Measurements from ENCODE around the gene NKX2-4.

NKX2-4 gene

GRCh38 chr20:21360705-21361104, 36.6 kb downstream of the NKX2-4 start:
- no peak for DNase-seq (ENCODE audit: low spot score)

- no peak for DNase-seq (ENCODE audit: low spot score)
Observed at GRCh38 chr20:21358737-21359136, 38.6 kb downstream of the NKX2-4 start.

GRCh38 chr20:21357844-21358243, 39.5 kb downstream of the NKX2-4 start:
- no peak for DNase-seq (ENCODE audit: low spot score)

- no peak for DNase-seq (ENCODE audit: low spot score)
Observed at GRCh38 chr20:21356386-21356785, 40.9 kb downstream of the NKX2-4 start.

- DNase-seq (ENCODE audit: low spot score), result no peak
Observed at GRCh38 chr20:21355981-21356380, 41.3 kb downstream of the NKX2-4 start.

GRCh38 chr20:21353236-21353635, 44.1 kb downstream of the NKX2-4 start:
- no peak for DNase-seq (ENCODE audit: low spot score)

GRCh38 chr20:21352703-21353102, 44.6 kb downstream of the NKX2-4 start:
- no peak for DNase-seq (ENCODE audit: low spot score)
